A673 (cell line): ENCODE results near the gene CD40LG. TPM values are rescaled to one million over a fixed set of nuclear protein-coding genes. Genes with fewer than 3 reads are reported as not detected.
A peak's percentile ranks its signal among the peaks of the same experiment; 100 is the strongest.

Source experiments
- BruUV-seq: library from RNA; stranded (reverse); fragments of 400-500 nt; replicated peaks from 2 replicates; lab custom pipeline; 2021; lab: Mats Ljungman, UMichigan
- CTCF ChIA-PET: fragments of 300-600 bp; sonication (Branson Sonifier 250); formaldehyde crosslinking; loops from one replicate; lab custom pipeline; 2022; ENCODE audit warnings: antibody characterized with exemption; lab: Charles Lee
- POLR2A ChIA-PET: fragments of 300-600 bp; sonication (Branson Sonifier 250); formaldehyde crosslinking; loops from one replicate; lab custom pipeline; 2022; ENCODE audit warnings: antibody characterized with exemption; ENCODE audit not compliant: low non-redundant PET; lab: Charles Lee
- DNase-seq: peaks from one replicate; pipeline ENCODE4 v3.0.0-alpha.2; 2015; ENCODE audit warnings: low spot score
- H3K27ac ChIP-seq: fragments of 200-600 bp; sonication (generic); 2 replicates; pipeline ENCODE4 v1.5.1; 2016; ENCODE audit warnings: mixed run types, low read depth, mild to moderate bottlenecking, mixed read lengths, antibody characterized with exemption, low read length; ENCODE audit not compliant: poor library complexity, severe bottlenecking
- H3K27me3 ChIP-seq: fragments of 200-600 bp; sonication (generic); replicated peaks from 2 replicates; pipeline ENCODE4 v1.6.1; 2017; ENCODE audit warnings: mixed run types, low read depth, mild to moderate bottlenecking, mixed read lengths, antibody characterized with exemption, low read length; ENCODE audit not compliant: insufficient read depth, poor library complexity
- H3K36me3 ChIP-seq: fragments of 200-600 bp; sonication (generic); 2 replicates; pipeline ENCODE4 v1.6.1; 2016; ENCODE audit warnings: mixed run types, mild to moderate bottlenecking, mixed read lengths, antibody characterized with exemption, low read length; ENCODE audit not compliant: insufficient read depth, poor library complexity, severe bottlenecking
- H3K4me1 ChIP-seq: fragments of 200-600 bp; sonication (generic); 2 replicates; pipeline ENCODE4 v1.6.1; 2017; ENCODE audit warnings: mixed run types, mild to moderate bottlenecking, mixed read lengths, antibody characterized with exemption, low read length; ENCODE audit not compliant: insufficient read depth, poor library complexity, severe bottlenecking
- H3K4me3 ChIP-seq: fragments of 200-600 bp; sonication (generic); 2 replicates; pipeline ENCODE4 v1.5.1; 2016; ENCODE audit warnings: low read depth, mixed run types, mild to moderate bottlenecking, mixed read lengths, low read length; ENCODE audit not compliant: poor library complexity, severe bottlenecking
- H3K9me3 ChIP-seq: fragments of 200-600 bp; sonication (generic); 2 replicates; pipeline ENCODE4 v1.6.1; 2016; ENCODE audit warnings: mixed run types, low read depth, mild to moderate bottlenecking, mixed read lengths, antibody characterized with exemption, low read length; ENCODE audit not compliant: poor library complexity, severe bottlenecking
- EZH2 ChIP-seq: fragments of 200-600 bp; sonication (generic); IDR thresholded peaks from 2 replicates; pipeline ENCODE4 v1.6.1; 2017; ENCODE audit warnings: borderline replicate concordance, low read depth, mild to moderate bottlenecking, mixed read lengths, antibody characterized with exemption, low read length; ENCODE audit not compliant: poor library complexity, severe bottlenecking
- intact Hi-C: fragments of 100-400 bp; cut with micrococcal nuclease; formaldehyde crosslinking; loops from one replicate; pipeline ENCODE4 v1.10.0; 2022; ENCODE audit not compliant: unreplicated experiment
- total RNA-seq: library from RNA; stranded (reverse); gene quantifications from 2 replicates; pipeline ENCODE4 v1.2.3, GENCODE V29; 2021
- TF ChIP-seq, protein P1 (sequence below): fragments of 300-800, 200-600 bp; sonication (generic); conservative IDR thresholded peaks from 2 replicates; pipeline ENCODE4 v1.5.1; 2017; ENCODE audit warnings: low read depth, mild to moderate bottlenecking, antibody characterized with exemption, low read length, moderate library complexity, mixed read lengths

Gene CD40LG
- total RNA-seq, 1 experiment from 2014 or later: not detected

DNA sequence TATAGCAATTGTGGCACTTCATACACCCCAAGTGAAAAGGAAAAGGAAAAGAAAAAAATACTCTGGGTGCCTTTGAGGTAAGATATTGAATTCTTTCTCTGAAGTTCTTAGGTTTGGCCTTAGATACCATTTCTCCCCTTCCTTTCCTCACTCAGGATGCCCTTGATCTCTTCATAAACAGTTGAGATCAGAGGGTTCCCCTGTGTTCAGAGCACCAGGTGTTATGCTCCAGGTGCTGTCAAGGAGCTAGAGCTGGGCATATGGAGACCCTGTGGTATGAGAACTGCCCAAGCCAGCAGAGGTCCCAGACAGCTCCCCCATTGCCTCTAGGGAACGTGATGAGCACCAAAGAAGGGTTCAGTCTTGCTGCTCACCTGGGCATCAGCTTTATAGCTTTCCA is 17.1 kb upstream of the CD40LG start:
- TF ChIP-seq, protein P1, sequence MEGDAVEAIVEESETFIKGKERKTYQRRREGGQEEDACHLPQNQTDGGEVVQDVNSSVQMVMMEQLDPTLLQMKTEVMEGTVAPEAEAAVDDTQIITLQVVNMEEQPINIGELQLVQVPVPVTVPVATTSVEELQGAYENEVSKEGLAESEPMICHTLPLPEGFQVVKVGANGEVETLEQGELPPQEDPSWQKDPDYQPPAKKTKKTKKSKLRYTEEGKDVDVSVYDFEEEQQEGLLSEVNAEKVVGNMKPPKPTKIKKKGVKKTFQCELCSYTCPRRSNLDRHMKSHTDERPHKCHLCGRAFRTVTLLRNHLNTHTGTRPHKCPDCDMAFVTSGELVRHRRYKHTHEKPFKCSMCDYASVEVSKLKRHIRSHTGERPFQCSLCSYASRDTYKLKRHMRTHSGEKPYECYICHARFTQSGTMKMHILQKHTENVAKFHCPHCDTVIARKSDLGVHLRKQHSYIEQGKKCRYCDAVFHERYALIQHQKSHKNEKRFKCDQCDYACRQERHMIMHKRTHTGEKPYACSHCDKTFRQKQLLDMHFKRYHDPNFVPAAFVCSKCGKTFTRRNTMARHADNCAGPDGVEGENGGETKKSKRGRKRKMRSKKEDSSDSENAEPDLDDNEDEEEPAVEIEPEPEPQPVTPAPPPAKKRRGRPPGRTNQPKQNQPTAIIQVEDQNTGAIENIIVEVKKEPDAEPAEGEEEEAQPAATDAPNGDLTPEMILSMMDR: no peak
- no peak for TF ChIP-seq EZH2
- CTCF ChIA-PET: no interaction called here
- peaks cover 5% of the 10 kb centered on the region for H3K4me1 ChIP-seq
- no peak overlapping the region for H3K4me3 ChIP-seq
- no peaks in the 10 kb centered on the region for H3K9me3 ChIP-seq
- DNase-seq: no peak
- POLR2A ChIA-PET: no interaction called here
- no peaks in the 10 kb centered on the region for H3K27me3 ChIP-seq
- H3K36me3 ChIP-seq: no peaks in the 10 kb centered on the region
- intact Hi-C loops: no loop called here
- no TSS peak for BruUV-seq
- no peak overlapping the region for H3K27ac ChIP-seq

DNA sequence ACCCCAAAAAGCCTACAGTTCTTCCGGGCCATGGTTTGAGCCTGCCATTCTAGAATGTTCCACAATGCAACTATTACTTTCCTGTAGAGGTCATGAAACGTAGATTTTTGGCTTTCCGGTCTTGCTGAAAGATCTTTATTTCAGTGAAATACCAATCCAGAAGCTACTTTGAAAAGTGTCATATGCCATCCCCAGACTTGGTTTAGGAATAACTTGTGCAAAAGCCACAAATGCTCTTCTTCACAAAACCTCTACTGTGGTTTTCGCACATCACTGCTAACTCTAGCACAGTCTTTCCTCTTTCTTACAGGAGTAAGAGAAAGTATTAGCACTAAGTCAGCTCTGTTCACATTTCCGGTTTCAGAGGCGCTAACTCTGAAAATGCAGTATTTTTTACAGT is 12.7 kb upstream of the CD40LG start:
- BruUV-seq: no TSS peak
- intact Hi-C loops: no loop called here
- Histone ChIP-seq H3K9me3 (no peaks in the 10 kb centered on the region), H3K27ac (no peak overlapping the region), H3K4me1 (peaks cover 15% of the 10 kb centered on the region), H3K27me3 (no peaks in the 10 kb centered on the region), H3K36me3 (no peaks in the 10 kb centered on the region), H3K4me3 (no peak overlapping the region)
- POLR2A ChIA-PET: no interaction called here
- DNase-seq: no peak
- CTCF ChIA-PET: no interaction called here
- TF ChIP-seq, protein P1: no peak
- no peak for TF ChIP-seq EZH2

DNA sequence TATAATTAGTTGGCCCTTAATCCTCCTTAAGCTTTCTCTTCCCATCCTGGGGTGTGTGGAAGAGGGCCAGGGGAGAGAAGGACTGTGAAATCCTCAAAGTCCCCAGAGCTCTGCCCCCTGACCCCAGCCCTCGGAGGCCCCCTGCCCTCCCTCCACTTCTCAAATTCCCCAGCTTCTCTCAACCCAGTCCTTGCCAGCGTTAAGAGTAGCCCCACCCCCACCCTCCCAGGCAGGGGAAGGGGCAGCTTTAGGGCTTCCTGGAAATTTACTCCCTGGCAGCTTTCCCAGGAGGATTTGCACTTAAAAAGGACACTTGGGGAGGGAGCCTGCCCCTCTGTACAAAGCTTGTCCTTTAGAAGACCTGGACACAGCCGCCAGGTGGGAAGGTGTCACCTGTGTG is 11.8 kb upstream of the CD40LG start:
- Histone ChIP-seq H3K27me3 (no peaks in the 10 kb centered on the region), H3K9me3 (no peaks in the 10 kb centered on the region), H3K4me3 (no peak overlapping the region), H3K36me3 (no peaks in the 10 kb centered on the region), H3K27ac (no peak overlapping the region), H3K4me1 (peaks cover 15% of the 10 kb centered on the region)
- no peak for TF ChIP-seq EZH2
- TF ChIP-seq, protein P1: no peak
- intact Hi-C loops: no loop called here
- POLR2A ChIA-PET: no interaction called here
- BruUV-seq: no TSS peak
- DNase-seq: peak; percentile 30
- CTCF ChIA-PET: no interaction called here
